Measurements from ENCODE around the gene B3GNT5.

The B3GNT5 gene

GRCh38 chr3:183283886-183284285 is 30.8 kb downstream of the B3GNT5 start:
- Histone ChIP-seq H3K27me3 (ENCODE audit: insufficient read depth, low read depth, severe bottlenecking) (no peaks in the 10 kb centered on the region), H3K9me3 (ENCODE audit: severe bottlenecking) (no peaks in the 10 kb centered on the region), H3K36me3 (no peaks in the 10 kb centered on the region), H3K4me3 (ENCODE audit: low read depth, low read length) (no peak overlapping the region), H3K27ac (no peak overlapping the region)
- no peak for DNase-seq
- TF ChIP-seq CTCF (IDR thresholded peaks at IDR 0.05; ENCODE audit: low read depth, low read length), result no peak

GRCh38 chr3:183284570-183284969 is 31.5 kb downstream of the B3GNT5 start:
- H3K9me3 ChIP-seq (ENCODE audit: severe bottlenecking), result no peaks in the 10 kb centered on the region
- H3K4me3 ChIP-seq (ENCODE audit: low read depth, low read length), result no peak overlapping the region
- no peak for TF ChIP-seq CTCF (IDR thresholded peaks at IDR 0.05; ENCODE audit: low read depth, low read length)
- H3K27me3 ChIP-seq (ENCODE audit: insufficient read depth, low read depth, severe bottlenecking), result no peaks in the 10 kb centered on the region
- no peak for DNase-seq
- no peaks in the 10 kb centered on the region for H3K36me3 ChIP-seq
- no peak overlapping the region for H3K27ac ChIP-seq

GRCh38 chr3:183285318-183285717 is 32.3 kb downstream of the B3GNT5 start:
- Histone ChIP-seq H3K4me3 (ENCODE audit: low read depth, low read length) (no peak overlapping the region), H3K36me3 (no peaks in the 10 kb centered on the region), H3K27ac (no peak overlapping the region), H3K9me3 (ENCODE audit: severe bottlenecking) (no peaks in the 10 kb centered on the region), H3K27me3 (ENCODE audit: insufficient read depth, low read depth, severe bottlenecking) (no peaks in the 10 kb centered on the region)
- no peak for TF ChIP-seq CTCF (IDR thresholded peaks at IDR 0.05; ENCODE audit: low read depth, low read length)
- DNase-seq, result no peak

- Histone ChIP-seq H3K36me3 (no peaks in the 10 kb centered on the region), H3K4me3 (ENCODE audit: low read depth, low read length) (no peak overlapping the region), H3K27me3 (ENCODE audit: insufficient read depth, low read depth, severe bottlenecking) (no peaks in the 10 kb centered on the region), H3K27ac (no peak overlapping the region), H3K9me3 (ENCODE audit: severe bottlenecking) (no peaks in the 10 kb centered on the region)
- peak; percentile 14 for DNase-seq
- no peak for TF ChIP-seq CTCF (IDR thresholded peaks at IDR 0.05; ENCODE audit: low read depth, low read length)
Observed at GRCh38 chr3:183285828-183286457, 32.9 kb downstream of the B3GNT5 start.

GRCh38 chr3:183287301-183287971 is 34.4 kb downstream of the B3GNT5 start:
- Histone ChIP-seq H3K27me3 (ENCODE audit: insufficient read depth, low read depth, severe bottlenecking) (no peaks in the 10 kb centered on the region), H3K4me3 (ENCODE audit: low read depth, low read length) (no peak overlapping the region), H3K27ac (no peak overlapping the region), H3K9me3 (ENCODE audit: severe bottlenecking) (no peaks in the 10 kb centered on the region), H3K36me3 (no peaks in the 10 kb centered on the region)
- DNase-seq, result no peak
- no peak for TF ChIP-seq CTCF (IDR thresholded peaks at IDR 0.05; ENCODE audit: low read depth, low read length)

Data from WERI-Rb-1 (cell line).